Cortex of kidney (tissue), 1 donor: Measurements from ENCODE around the gene CAMK2A.

ENCODE experiments used
- DNase-seq: peaks from one replicate; lab custom pipeline; 2025; lab: John Stamatoyannopoulos, UW

Gene CAMK2A

DNA sequence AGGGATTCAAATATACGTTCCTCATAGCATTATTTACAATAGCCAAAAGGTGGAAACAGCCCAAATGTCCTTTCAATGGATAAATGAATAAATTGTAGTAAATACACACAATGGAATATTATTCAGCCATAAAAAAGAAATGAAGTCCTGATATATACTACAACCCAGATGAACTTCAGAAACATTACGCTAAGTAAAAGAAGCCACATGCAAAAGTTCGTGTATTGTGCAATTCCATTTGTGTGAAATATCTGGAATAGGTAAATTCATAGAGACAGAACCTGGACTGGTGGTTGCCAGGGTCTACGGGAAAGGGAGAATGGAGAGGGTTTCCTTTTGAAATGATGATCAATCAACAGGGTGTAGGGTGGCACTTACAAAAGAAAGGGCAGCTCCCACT, 25.7 kb upstream of the CAMK2A start:
- no peak for DNase-seq

DNA sequence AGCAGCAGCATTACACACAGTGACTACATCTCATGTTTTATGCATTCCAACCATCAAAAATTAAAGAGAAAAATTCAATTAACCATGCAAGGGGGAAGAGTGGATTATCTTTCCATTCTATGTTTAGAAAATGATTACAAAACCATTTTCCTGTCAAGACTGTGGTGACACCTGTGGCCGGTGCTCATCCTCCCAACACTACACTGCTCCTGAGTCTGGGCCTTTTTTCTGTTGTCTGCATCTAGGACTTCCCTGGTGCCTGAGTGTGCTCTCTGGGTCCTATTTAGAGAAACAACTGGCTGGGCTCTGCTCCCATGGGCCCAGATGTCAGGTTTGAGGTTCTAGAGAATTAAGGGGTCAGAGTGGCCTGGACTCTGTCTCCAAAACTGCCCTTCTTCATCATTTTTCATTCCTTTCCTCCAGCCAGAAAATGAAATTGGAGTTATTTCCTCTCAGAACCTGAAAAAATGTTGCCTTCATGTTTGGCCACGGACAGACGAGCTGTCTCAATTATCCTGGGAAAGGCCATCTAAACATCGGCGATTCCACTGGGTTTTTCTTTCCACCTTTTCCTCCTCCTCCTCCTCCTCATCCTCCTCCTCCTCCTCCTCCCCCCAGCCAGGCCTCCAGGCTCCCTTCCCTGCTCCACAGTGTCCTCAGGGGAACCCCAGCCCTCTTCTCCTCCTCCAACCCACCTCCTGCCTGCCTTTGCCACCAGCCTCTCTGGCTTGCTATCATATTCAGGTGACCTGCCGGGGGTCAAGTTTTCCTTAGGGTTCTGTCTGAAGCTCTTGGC, 24.5 kb upstream of the CAMK2A start:
- no peak for DNase-seq

DNA sequence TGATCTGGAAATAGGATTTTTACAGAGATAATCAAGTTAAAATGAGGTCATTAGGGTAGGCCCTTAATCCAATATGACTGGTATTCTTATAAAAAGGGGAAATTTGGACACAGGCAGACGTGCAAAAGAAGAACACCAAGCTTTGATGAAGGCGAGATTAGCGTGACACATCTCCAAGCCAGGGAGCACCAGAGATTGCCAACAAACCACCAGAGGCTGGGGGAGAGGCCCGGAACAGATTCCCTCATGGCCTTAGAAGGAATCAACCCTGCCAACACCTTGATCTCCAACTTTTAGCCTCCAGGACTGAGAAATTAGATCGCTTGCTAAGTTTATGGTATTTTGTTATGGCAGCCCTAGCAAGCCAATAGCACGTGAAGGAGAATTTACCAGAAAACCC, 23.9 kb upstream of the CAMK2A start:
- no peak for DNase-seq

DNA sequence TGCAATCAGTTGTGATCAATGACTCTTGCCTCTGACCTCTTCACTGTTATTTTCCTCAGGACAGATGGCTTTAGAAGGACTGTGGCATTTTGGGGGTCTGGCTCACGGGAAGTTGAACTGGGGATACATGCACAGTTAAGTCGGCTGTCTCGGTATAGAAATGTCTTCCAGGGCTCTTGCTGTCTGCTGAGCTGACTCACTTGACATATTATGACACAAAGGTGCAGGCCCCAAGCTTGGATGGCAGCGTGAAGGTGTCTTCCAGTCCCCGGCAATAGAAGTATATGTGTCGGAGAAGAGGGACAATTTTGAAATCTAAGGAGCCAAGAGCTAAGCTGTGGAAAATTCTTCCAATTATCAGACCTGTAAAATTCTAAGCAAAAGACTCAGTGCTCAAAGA, 22.9 kb upstream of the CAMK2A start:
- no peak for DNase-seq

DNA sequence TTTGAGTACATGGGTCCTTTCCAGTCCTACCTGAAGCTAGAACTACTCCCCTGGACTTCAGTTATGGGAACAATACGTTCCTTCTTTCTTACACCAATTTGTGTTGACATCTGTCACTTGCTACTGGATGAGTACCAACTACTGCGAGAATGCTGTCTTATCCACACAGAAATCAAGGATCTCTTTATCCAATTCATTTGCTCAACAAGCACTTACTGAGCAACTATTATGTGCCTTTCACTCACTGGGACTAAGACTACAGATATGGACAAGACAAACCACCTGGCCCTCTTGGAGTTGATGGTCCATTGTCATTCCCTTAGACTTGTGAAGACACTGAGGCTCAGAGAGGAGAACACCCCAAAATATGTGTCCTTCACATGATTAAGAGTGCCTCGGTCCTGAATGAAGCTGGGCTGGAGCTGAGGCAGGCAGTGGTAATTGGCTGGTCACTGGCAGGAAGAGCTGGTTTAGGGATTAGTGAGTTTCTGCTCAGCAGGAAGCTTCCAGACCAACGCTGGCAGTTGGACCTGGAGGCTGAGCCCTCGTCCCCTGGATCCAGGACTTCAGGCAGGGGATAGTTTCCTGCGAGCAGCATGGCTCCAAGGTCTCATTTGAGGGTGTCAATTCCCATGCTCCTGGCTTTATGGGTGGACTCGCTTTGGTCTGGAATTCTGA, 21.6 kb upstream of the CAMK2A start:
- no peak for DNase-seq

DNA sequence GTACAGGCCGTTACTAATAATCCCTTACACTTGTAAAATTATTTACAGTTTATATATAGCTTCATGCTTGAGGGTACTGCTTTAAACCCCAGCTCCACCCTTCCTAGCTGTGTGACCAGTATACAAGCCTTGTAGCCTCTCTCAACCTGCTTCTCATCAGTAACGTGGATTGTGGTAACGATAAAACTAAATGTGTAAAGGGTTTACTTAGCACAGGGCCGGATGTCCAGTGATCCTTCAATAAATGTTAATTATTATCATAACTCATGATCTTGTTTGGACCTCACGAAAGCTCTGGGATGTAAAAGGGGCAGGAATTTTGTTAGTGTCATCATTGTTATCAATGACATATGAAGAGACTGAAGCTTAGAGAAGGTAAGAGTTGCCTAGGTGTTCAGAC, 20.7 kb upstream of the CAMK2A start:
- DNase-seq, result no peak

DNA sequence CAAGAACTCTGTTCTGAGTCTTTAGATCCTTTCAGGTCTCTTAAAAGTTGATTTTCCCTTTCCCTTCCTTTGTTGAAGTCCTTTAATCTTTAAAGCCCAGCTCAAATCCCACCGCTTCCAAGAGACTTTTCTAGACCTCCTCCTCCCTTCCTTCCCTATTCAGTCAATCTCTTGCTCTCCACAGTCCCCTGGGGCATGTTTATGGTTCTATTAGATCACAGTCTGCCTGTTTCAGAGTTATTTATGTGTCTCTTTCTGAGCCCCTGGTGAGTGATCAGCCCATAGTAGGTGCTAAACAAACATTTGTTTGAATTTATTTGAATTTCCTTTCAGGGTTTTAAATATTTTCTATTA, 20.3 kb upstream of the CAMK2A start:
- no peak for DNase-seq

DNA sequence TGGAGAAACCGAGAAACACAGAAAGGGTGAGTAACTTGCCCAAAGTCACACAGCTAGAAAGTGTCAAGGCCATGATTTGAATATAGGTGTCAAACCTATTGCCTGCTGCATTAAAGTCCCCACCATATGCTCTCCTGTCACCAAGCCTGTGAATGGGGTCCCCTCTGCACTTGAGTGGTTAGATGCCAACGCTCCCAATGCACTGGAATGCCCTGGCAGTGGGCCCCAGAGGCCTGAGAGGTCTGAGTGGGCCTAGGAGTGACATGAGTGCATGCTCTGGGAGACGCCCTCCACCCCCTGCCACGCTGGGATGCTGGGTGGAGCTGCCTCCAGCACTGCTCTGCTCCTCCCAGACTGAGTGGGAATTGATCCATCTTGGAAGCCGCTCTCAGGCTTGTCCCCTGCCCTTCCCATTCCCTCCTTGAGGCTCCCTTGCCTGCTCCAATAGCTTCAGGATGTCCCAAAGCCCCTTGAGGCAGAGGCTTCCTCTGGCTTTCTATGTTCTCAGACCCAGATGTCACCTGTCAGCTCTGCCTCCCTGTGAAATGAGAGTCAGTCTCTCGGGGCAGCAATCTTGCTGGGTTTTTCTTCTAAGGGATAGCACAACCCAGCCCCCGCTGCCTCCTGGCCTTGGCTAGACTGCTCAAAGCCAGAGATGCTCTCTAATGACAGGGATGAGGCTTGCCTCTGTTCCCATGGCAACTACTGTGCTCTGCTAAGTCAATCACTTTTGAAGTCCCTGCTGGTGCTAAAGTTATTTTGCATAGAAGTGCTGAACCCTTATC, 19.7 kb upstream of the CAMK2A start:
- no peak for DNase-seq

DNA sequence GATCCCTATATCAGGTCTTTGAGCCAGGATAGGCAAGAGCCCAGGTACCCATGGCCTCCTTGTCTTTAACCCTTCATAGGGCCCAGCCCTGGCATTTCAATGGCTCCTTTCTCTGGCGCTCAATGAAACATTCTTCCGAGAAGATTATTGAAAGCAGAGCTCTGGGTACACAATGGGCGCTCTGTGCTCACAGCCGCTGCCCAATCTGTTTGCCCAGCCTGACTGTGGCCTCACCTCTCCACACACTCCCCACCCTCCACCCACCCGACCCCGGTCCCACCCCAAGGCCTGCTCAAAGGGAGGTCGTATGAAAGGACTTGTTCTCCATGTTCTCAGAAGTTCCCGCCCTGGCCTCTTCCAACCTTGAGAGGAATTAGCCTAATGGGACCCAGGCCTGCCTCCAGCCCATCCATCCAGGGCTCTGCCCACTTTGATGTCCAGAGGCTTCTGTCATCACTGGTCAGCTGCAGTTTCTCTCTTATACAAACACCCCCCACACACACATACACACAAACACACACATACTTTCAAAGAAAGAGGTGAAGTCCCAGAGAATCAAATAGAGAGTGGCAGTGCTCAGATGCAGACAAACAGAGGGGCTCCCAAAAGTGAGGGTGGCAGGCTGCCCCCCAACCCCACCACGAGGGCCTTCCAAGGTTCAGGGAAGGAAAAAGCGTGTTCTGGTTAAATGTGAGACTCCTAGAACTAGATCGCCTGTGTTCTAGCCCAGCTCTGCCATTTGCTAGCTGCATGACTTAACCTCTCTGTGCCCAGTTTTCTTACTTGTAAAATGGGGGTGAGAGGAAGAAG, 18.2 kb upstream of the CAMK2A start:
- DNase-seq, result no peak

DNA sequence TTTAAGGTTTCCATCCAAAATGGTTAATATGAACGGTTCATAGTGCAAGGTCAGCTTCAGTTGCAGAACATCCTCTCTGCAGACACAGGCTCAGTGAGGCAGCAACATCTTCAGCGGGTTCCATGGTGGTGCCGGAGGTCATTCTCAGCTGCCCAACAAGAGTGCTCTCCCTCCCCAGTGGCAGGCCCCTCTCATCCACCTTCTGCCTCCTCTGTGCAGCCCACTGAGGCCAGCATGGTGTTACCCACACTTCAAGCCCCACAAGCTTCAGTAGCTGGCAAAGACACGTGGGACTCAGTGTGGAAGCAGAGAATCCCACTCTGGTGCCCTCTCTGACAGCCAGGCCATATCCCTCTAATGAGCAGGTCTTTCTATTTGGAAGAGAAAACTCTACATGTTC, 17.2 kb upstream of the CAMK2A start:
- no peak for DNase-seq

DNA sequence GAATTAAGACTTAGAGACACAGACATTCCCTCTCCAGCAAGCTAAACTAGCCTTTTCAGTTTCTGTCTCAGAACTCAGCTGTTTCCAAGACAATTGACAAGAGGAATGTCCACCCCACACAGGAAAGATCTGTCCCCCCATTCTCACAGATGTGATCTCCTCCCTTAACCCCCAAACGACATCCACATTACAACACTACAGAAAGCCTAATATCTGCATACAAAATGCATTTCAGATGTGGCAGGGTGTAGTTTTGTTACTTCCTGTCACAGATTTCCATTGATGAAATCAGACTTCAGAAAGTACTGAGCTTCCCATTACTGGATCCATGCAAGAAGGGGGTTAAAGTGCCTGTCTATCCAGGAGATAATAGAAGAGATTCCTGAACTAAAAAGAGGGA, 16.0 kb upstream of the CAMK2A start:
- no peak for DNase-seq

DNA sequence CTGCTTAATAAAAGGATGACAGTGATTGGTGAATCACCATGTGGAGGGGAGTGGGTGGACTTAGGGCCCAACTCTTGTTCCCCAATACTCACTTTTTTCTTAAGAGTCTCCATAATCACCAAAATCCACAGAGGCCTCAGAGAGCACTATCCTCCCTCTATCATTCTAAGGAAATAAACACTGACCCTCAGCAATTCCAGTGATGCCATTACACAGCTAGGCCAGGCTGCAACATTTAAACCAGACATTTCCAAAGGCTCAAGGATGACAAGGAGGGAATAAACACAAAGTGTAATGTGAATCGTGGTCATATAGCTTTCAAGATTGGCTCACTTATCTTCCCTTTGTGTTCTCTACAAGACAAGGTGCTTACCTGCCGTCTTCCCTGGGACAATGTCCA, 15.5 kb upstream of the CAMK2A start:
- no peak for DNase-seq

DNA sequence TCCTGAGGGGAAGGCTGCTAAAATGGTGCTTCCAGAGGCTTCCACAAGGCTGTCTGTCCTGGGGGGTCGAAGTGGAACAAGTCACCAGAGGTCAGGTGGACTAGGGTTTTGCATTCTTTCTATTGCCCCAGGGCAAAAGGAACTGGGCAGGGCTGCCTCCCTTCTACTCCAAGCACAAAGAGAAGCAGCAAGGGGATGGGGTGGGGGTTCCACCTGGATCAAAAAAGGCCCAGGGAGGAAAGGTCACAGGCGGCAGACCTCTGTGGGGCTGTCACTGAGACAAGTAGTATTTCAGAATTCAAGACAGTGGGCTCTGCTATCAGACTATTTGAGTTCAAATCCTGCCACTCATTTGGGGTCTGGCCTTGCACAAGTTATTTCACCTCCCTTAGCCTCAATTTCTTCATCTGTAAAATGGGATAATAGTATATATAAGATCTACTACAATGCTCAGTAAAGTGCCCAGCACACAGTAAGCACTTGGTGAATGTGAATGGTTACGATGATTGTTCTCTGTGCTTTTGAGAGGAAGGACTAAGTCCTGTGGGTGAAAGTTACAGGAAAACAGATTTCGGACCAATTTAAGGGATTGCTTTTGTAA, 15.0 kb upstream of the CAMK2A start:
- no peak for DNase-seq

DNA sequence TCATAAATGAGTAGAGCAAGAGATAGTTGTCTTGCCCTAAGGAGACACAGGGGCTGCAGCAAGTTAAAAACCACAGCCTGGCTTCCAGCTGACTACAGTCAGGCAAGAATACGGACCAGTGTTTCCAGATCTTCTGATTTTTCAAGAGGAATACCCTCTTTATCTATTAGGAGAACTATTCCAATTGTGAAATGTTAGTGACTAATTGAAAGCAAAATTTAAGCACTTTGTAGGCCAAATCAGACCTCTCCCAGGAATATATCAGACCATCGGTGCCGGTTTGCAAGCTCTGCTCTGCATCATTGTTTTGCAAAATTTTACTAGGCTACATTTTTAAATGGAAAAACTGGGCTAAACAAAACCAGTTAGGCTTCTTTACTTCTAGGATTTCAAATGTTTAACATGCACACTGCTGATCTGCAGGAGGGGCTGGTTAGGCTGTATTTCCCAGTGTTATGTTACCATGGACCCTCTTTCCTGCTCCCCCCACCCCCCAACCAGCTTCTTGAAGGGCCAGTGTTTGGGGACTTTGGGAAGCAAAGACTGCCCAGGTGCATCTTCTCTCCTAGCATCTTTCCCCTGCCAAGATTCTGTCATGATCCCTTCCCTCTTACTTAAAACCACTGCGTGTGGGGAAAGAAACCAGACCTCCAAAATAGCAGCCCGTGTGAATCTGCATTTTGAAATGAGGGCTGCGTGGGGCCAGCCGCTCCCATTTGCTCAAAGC, 14.2 kb upstream of the CAMK2A start:
- no peak for DNase-seq

DNA sequence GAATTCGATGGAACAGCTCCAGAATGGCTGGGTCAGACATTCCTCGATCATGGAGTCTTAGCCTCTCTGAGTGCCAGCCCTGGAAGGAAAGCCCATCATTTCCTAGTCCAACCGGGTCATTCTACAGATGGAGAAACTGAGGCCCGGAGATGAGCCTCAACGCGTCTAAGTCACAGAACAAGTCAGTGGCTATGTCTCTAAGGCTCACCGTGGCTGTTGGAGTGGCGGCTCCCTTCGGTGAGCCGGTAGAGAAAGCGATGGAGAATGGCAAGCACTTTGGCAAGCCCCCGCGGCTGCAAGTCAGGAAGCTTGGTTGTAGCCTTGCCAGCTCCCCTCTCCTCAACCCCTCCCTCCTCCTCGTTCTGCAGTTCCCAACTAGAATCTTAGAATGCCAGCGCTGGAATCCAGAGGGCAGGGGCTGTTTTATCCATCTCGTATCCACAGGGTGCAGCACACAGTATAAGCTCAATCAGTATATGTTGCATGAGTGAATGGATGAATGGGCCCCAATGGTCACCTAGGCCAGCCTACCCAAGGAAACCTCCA, 13.6 kb upstream of the CAMK2A start:
- no peak for DNase-seq

DNA sequence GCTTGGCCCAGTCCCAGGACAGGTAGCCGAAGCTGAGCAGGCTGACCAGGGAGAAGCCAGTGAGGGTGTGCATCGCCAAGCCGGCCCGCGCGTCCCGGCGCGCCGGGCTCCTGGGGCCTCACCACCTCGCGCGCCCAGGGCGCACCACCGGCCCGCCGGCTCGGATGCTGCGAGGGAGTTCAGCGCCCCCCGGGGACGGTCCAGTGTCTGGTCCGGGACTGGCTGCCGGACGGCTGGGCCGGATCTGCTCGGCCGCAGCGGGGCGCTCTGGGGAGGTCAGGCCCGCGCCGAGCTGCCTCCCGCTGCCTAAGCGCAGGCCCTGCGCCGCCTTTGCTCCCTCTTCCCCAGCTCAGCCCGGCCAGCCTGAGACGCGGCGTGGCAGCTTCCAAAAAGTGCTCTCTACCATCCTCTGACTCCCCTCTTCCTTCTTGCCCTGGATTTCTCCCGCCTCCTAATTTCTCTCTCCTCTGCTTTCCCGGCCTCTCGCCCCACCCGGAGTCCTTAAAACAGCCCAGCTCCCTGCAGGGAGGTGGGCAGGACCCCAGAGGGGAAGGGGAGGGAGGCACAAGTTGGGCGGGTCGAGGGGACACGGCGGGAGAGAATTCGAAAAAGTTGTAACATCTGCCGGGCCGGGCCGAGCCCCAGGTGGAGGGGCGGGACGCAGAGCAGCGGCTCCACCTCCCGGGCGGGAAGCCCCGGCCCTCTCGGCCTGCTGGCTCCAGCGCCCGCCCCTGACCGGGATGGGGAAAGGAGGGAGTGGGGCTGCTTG, 12.9 kb upstream of the CAMK2A start, which contains the start of gene ARSI:
Gene ARSI (minus strand): TSS at position 605 of the 769 bp plus-strand sequence. CDS start 532 bp downstream, at position 73.
- no peak for DNase-seq

DNA sequence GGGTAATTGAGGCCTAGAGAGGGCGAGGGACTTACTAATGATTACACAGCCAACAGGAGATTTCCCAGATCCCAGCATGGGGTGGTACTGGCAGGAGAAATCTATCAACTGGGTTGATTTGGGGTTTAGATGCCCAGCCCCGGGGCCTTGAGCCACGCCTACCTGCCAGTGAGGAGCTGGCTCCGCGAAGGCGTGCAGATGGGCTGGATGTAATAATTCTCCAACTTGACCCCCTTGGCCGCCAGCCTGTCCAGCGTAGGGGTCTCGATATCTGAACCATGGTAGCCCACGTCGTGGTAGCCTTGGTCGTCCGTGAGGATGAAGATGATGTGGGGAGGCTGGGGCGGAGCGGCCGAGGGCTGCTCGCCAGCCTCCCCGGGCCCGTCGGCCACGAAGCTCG, 12.3 kb upstream of the CAMK2A start:
- DNase-seq, result no peak

DNA sequence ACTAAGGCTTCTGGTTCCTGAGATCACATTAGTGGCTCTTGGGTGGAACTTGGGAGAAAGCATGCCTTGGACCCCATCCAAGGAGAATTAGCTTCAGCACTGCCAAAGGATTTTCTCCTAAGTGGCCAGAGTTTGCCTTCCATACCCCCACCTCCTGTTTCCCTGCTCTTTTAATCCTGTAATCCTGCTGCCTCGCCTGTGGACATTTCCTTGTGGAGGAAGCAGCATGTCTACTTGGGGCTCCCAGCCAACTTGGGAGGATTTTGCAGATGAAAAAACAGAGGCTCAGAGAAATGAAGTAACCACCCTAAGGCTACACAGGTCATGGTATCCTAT, 11.6 kb upstream of the CAMK2A start:
- DNase-seq, result no peak

DNA sequence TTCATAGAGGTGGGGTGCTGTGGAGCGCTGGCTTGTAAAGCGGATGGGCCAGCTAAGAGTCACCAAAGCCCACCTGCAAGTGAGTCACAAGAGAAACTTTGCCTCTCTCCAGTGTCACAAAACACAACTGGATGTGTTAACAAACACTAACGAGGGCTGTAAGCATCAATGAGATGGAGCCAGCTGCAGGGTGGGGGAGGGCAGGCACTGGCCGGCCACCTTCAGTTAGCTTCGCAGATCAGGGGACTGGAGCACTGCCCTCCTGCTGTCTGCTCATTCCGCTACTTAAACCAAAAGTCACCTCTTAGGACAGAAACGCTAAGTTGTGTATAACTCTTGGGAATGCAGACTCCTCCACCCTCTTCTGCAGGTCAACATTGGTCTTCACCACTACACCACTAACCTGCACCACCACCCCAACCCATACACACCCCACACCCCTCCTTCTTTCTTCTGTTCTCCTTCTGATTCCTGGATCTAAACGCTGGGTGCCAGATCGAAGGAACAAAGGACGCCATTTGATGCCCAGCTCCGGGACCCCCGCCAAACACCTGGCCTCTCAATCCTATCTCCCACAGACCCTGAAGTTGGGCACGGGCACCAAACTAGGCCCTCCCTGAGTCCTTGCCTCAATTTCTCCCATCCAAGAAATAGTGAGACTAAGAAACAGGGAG, 11.1 kb upstream of the CAMK2A start:
- DNase-seq, result no peak
